Measurements from ENCODE around the gene IL13RA1.
"Not testable (repeated sequence)": the region's sequence is repeated elsewhere in the genome, so short reads cannot be mapped to it uniquely, and the experiment has no call there.

IL13RA1 gene

DNA sequence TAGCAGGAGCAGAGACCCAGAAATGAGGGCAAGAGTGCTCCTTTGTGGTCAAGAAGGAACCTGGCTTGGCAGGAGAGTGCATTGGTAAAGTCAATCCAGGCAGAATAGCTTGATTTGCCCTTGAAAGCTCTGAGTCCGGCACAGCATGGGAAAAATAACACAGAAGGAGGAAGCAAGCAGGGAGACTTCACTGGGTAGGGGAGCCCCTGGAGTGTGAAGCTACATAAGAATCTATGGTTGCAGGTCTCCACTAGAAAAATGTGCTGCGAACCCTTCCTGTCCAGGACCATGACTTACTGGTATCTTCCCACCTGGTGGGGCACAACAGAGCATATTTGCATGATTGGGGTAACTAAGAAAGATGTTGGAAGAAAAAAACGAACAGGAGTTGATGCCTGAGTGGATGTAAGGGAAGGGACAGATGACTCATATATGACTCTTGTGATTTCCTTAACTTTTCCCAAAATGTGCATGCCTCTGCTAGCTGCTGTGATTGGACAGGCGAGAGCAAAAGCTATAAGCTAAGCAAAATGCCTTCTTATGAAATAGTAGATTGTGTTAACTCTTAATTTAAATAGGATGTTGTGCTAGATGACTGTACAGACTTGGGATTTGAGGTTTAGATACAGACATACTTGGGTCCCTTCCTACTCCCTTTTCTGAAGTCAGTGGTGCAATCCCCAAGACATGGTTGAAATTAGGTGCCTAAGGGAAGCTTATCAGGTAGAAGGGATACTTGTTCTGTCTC lies 3.3 kb downstream of the IL13RA1 start:
- Histone ChIP-seq H3K27me3 (ENCODE audit: insufficient read depth, low read length) (no peaks in the 10 kb centered on the region), H3K9ac (ENCODE audit: low read length) (no peak overlapping the region), H3K4me2 (ENCODE audit: low read length) (no peak overlapping the region), H4K20me1 (ENCODE audit: insufficient read depth, low read length) (no peaks in the 10 kb centered on the region), H3K27ac (ENCODE audit: low read depth, low read length, poor library complexity, severe bottlenecking) (no peak overlapping the region), H3K4me1 (ENCODE audit: insufficient read depth, low read length, severe bottlenecking) (no peaks in the 10 kb centered on the region), H3K4me3 (ENCODE audit: low read depth, low read length, poor library complexity, severe bottlenecking) (no peak overlapping the region), H3K9me2 (ENCODE audit: low read depth, low read length) (no peaks in the 10 kb centered on the region), H3K79me2 (ENCODE audit: insufficient read depth, low read length) (no peaks in the 10 kb centered on the region), H3K9me3 (ENCODE audit: low read length) (no peaks in the 10 kb centered on the region; the same call in 1 of the 2 replicates), H3K36me3 (ENCODE audit: insufficient read depth, low read length) (no peaks in the 10 kb centered on the region), H3F3A (ENCODE audit: insufficient read depth, low read length) (no peaks in the 10 kb centered on the region), H2AFZ (ENCODE audit: low read length) (no peak overlapping the region)
- TF ChIP-seq, protein P1, sequence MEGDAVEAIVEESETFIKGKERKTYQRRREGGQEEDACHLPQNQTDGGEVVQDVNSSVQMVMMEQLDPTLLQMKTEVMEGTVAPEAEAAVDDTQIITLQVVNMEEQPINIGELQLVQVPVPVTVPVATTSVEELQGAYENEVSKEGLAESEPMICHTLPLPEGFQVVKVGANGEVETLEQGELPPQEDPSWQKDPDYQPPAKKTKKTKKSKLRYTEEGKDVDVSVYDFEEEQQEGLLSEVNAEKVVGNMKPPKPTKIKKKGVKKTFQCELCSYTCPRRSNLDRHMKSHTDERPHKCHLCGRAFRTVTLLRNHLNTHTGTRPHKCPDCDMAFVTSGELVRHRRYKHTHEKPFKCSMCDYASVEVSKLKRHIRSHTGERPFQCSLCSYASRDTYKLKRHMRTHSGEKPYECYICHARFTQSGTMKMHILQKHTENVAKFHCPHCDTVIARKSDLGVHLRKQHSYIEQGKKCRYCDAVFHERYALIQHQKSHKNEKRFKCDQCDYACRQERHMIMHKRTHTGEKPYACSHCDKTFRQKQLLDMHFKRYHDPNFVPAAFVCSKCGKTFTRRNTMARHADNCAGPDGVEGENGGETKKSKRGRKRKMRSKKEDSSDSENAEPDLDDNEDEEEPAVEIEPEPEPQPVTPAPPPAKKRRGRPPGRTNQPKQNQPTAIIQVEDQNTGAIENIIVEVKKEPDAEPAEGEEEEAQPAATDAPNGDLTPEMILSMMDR (IDR thresholded peaks at IDR 0.05; ENCODE audit: low read length): no peak
- TF ChIP-seq EZH2 (IDR thresholded peaks at IDR 0.05; ENCODE audit: borderline replicate concordance, low read length): no peak

DNA sequence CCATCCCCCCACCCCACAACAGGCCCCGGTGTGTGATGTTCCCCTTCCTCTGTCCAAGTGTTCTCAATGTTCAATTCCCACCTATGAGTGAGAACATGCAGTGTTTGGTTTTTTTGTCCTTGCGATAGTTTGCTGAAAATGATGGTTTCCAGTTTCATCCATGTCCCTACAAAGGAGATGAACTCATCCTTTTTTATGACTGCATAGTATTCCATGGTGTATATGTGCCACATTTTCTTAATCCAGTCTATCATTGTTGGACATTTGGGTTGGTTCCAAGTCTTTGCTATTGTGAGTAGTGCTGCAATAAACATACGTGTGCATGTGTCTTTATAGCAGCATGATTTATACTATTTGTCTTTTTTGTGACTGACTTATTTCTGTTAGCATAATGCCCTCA lies 5.1 kb downstream of the IL13RA1 start:
- not testable (repeated sequence) for H3K27me3 ChIP-seq (ENCODE audit: insufficient read depth, low read length); H3K79me2 ChIP-seq (ENCODE audit: insufficient read depth, low read length); H3K4me1 ChIP-seq (ENCODE audit: insufficient read depth, low read length, severe bottlenecking); H2AFZ ChIP-seq (ENCODE audit: low read length); H3K36me3 ChIP-seq (ENCODE audit: insufficient read depth, low read length); H4K20me1 ChIP-seq (ENCODE audit: insufficient read depth, low read length); H3F3A ChIP-seq (ENCODE audit: insufficient read depth, low read length); H3K9me2 ChIP-seq (ENCODE audit: low read depth, low read length); H3K9ac ChIP-seq (ENCODE audit: low read length); H3K9me3 ChIP-seq (ENCODE audit: low read length); H3K4me3 ChIP-seq (ENCODE audit: low read depth, low read length, poor library complexity, severe bottlenecking); H3K27ac ChIP-seq (ENCODE audit: low read depth, low read length, poor library complexity, severe bottlenecking); H3K4me2 ChIP-seq (ENCODE audit: low read length)

DNA sequence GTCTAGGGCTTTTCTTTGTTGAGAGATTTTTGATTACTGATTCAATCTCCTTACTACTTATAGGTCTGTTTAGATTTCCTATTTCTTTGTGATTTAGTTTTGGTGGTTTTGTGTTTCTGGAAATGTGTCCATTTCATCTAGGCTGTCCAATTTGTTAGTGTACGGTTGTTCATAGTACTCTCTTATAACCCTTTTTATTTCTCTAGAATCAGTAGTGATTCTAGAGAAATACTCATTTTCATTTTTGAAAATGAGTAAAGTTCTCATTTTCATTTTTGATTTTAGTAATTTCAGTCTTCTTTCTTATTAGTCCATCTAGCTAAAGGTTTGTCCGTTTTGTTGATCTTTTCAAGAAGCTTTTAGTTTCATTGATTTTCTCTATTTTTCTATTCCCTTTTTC lies 7.5 kb downstream of the IL13RA1 start:
- Histone ChIP-seq H3K4me3 (ENCODE audit: low read depth, low read length, poor library complexity, severe bottlenecking) (no peak overlapping the region), H3K27ac (ENCODE audit: low read depth, low read length, poor library complexity, severe bottlenecking) (no peak overlapping the region), H3K27me3 (ENCODE audit: insufficient read depth, low read length) (no peaks in the 10 kb centered on the region), H3K4me1 (ENCODE audit: insufficient read depth, low read length, severe bottlenecking) (no peaks in the 10 kb centered on the region), H2AFZ (ENCODE audit: low read length) (no peak overlapping the region), H3K9me2 (ENCODE audit: low read depth, low read length) (no peaks in the 10 kb centered on the region), H3K9ac (ENCODE audit: low read length) (no peak overlapping the region), H3F3A (ENCODE audit: insufficient read depth, low read length) (no peaks in the 10 kb centered on the region), H3K36me3 (ENCODE audit: insufficient read depth, low read length) (no peaks in the 10 kb centered on the region), H3K9me3 (ENCODE audit: low read length) (no peaks in the 10 kb centered on the region; the same call in 1 of the 2 replicates), H4K20me1 (ENCODE audit: insufficient read depth, low read length) (no peaks in the 10 kb centered on the region), H3K79me2 (ENCODE audit: insufficient read depth, low read length) (no peaks in the 10 kb centered on the region), H3K4me2 (ENCODE audit: low read length) (no peak overlapping the region)
- TF ChIP-seq EZH2 (IDR thresholded peaks at IDR 0.05; ENCODE audit: borderline replicate concordance, low read length): no peak
- TF ChIP-seq, protein P1 (IDR thresholded peaks at IDR 0.05; ENCODE audit: low read length): no peak

Measured in OCI-LY1 (cell line).